CD14-positive monocyte (primary cell): ENCODE data around the gene GALNT1. TPM values are rescaled to one million over a fixed set of nuclear protein-coding genes. Genes with fewer than 3 reads are reported as not detected.

ENCODE experiments used
- DNase-seq, 3 donors: peaks; one replicate each; pipeline ENCODE4 v3.0.0-alpha.2; 2011 to 2022
- H2AFZ ChIP-seq: 2 replicates; pipeline ENCODE4 v1.6.0; 2012; ENCODE audit warnings: mild to moderate bottlenecking, low read depth, low read length, inconsistent platforms; ENCODE audit not compliant: insufficient read depth, poor library complexity, severe bottlenecking
- H3K27ac ChIP-seq, 2 donors: 1 replicate in 1 of 2; 2 replicates in 1 of 2; pipeline ENCODE4 v1.5.1; 2012 to 2013; ENCODE audit warnings: low read length in 2 of 2, control low read depth in 1 of 2, inconsistent platforms in 1 of 2, low read depth in 1 of 2, mild to moderate bottlenecking in 1 of 2
- H3K27me3 ChIP-seq, 2 donors: one replicate each; pipeline versions ENCODE4 v1.6.0 to v1.6.1; 2011 to 2013; ENCODE audit warnings: low read length in 2 of 2; ENCODE audit not compliant: control insufficient read depth in 2 of 2, insufficient read depth in 2 of 2
- H3K36me3 ChIP-seq, 2 donors: replicated peaks in 1 of 2; 1 replicate in 1 of 2; 2 replicates in 1 of 2; pipeline versions ENCODE4 v1.5.1 to v1.6.1; 2012 to 2013; ENCODE audit warnings: low read length in 2 of 2, control low read depth in 1 of 2, inconsistent platforms in 1 of 2, mild to moderate bottlenecking in 1 of 2; ENCODE audit not compliant: insufficient read depth in 2 of 2, control insufficient read depth in 1 of 2
- H3K4me1 ChIP-seq, 2 donors: 1 replicate in 1 of 2; 2 replicates in 1 of 2; pipeline versions ENCODE4 v1.5.1 to v1.6.1; 2012 to 2013; ENCODE audit warnings: low read length in 2 of 2, control low read depth in 1 of 2, inconsistent platforms in 1 of 2, mild to moderate bottlenecking in 1 of 2, moderate library complexity in 1 of 2; ENCODE audit not compliant: insufficient read depth in 2 of 2, control insufficient read depth in 1 of 2
- H3K4me2 ChIP-seq: replicated peaks from 2 replicates; pipeline ENCODE3; 2012; ENCODE audit warnings: low read length, moderate library complexity, mild to moderate bottlenecking; ENCODE audit not compliant: poor library complexity, severe bottlenecking; ENCODE audit errors: extremely low read depth
- H3K4me3 ChIP-seq, 3 experiments: fragments of 200-600 bp in 1 of 3; sonication (generic) in 1 of 3; replicated peaks in 1 of 3; 1 replicate in 2 of 3; 2 replicates in 1 of 3; pipeline ENCODE4 v1.5.1; 2011 to 2013; ENCODE audit warnings: low read length in 3 of 3, mild to moderate bottlenecking in 3 of 3, control low read depth in 2 of 3, low read depth in 2 of 3, inconsistent platforms in 1 of 3, moderate library complexity in 1 of 3
- H3K79me2 ChIP-seq: 2 replicates; pipeline ENCODE4 v1.6.0; 2012; ENCODE audit warnings: mild to moderate bottlenecking, control low read depth, inconsistent platforms, low read length, moderate library complexity; ENCODE audit not compliant: insufficient read depth
- H3K9ac ChIP-seq: 2 replicates; pipeline ENCODE4 v1.6.0; 2017; ENCODE audit warnings: low read length, mild to moderate bottlenecking; ENCODE audit not compliant: insufficient read depth, poor library complexity, severe bottlenecking
- H3K9me3 ChIP-seq, 2 donors: replicated peaks in 1 of 2; 1 replicate in 1 of 2; 2 replicates in 1 of 2; pipeline versions ENCODE4 v1.5.1 to v1.6.1; 2012 to 2013; ENCODE audit warnings: low read length in 2 of 2, control low read depth in 1 of 2; ENCODE audit not compliant: control insufficient read depth in 1 of 2, insufficient read depth in 1 of 2
- H4K20me1 ChIP-seq: 2 replicates; pipeline ENCODE4 v1.6.0; 2012; ENCODE audit warnings: mild to moderate bottlenecking, low read length, control low read depth, moderate library complexity; ENCODE audit not compliant: insufficient read depth
- H3K27ac Mint-ChIP-seq, 7 donors: one replicate each; pipeline ENCODE4 v1.8.0; 2020; ENCODE audit warnings: mild to moderate bottlenecking in 7 of 7, mixed read lengths in 7 of 7, moderate library complexity in 6 of 7, inconsistent platforms in 2 of 7
- H3K27me3 Mint-ChIP-seq, 3 donors: one replicate each; pipeline ENCODE4 v1.8.0; 2021 to 2022; ENCODE audit warnings: low read depth in 3 of 3, mild to moderate bottlenecking in 3 of 3, mixed read lengths in 3 of 3, moderate library complexity in 3 of 3, inconsistent platforms in 1 of 3
- H3K36me3 Mint-ChIP-seq, 2 donors: one replicate each; pipeline ENCODE4 v1.8.0; 2020; ENCODE audit warnings: mixed read lengths in 2 of 2, inconsistent platforms in 1 of 2, mild to moderate bottlenecking in 1 of 2
- H3K4me1 Mint-ChIP-seq: one replicate; pipeline ENCODE4 v1.8.0; 2020; ENCODE audit warnings: mild to moderate bottlenecking, mixed read lengths
- H3K4me3 Mint-ChIP-seq, 2 donors: one replicate each; pipeline ENCODE4 v1.8.0; 2020; ENCODE audit warnings: mild to moderate bottlenecking in 2 of 2, mixed read lengths in 2 of 2, moderate library complexity in 1 of 2
- H3K9me3 Mint-ChIP-seq, 7 donors: one replicate each; pipeline ENCODE4 v1.8.0; 2020 to 2022; ENCODE audit warnings: mixed read lengths in 7 of 7, mild to moderate bottlenecking in 6 of 7, moderate library complexity in 6 of 7, inconsistent platforms in 2 of 7
- WGBS: methylation state at CpG from one replicate; pipeline ENCODE4 v1.1.5; 2013; ENCODE audit warnings: missing lambda C conversion rate; ENCODE audit not compliant: insufficient coverage; 5-methylcytosine and 5-hydroxymethylcytosine counted together
- intact Hi-C, 2 donors: fragments of 100-400 bp; cut with micrococcal nuclease; formaldehyde crosslinking; loops; one replicate each; pipeline versions ENCODE4 v1.15.0 to v1.15.1; 2023
- polyA plus RNA-seq, 3 donors: library from polyadenylated mRNA; depleted of rRNA in 1 of 3; unstranded in 2 of 3; stranded (reverse) in 1 of 3; fragments of 300-500 nt in 2 of 3; fragments of >200 nt in 1 of 3; fragmentation: Illumina TruSeq in 2 of 3; gene quantifications; 1 replicate in 2 of 3; 2 replicates in 1 of 3; pipeline ENCODE4 v1.2.3, GENCODE V29; 2012 to 2021
- TF ChIP-seq, protein P1 (sequence below): fragments of 200-600 bp; IDR thresholded peaks from one replicate; pipeline ENCODE4 v1.8.0; 2022; ENCODE audit warnings: antibody characterized with exemption, mild to moderate bottlenecking

The GALNT1 gene
- polyA plus RNA-seq, 3 donors, result 16.8 to 58.5 (median 22.9) TPM

DNA sequence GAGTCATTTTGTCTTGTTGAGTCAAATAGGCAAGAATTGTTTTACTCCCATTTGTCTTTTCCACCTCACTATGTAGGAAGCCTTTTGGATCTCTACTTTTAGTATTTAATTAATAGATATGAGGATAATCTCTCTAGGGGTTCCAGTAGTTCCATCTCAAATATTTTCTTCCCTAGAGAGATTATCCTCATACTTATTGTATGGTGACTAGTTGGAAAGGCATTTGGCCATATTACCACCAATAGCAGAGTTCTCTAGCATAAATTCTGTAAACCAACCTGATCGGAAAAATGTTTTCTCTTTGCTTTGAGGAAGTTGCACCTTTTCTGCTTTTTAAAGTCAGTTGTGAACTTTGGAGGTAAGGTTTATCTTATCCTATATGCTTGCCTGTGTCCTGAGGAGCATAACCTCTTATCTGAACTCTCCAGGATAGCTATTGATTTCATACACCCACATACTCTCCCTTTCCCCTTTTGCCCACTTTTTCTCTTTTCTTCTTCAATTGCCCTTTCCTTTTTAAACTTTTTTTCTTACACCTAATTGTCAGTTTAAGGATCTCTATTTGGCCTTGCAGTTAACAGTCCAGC lies 100.8 kb downstream of the GALNT1 start:
- H3K9me3 Mint-ChIP-seq, result no peaks in the 10 kb centered on the region
- WGBS, result no CpG with 5 or more reads among the region's 1 CpG
- Histone ChIP-seq H3K79me2 (no peaks in the 10 kb centered on the region), H3K27ac (no peak overlapping the region), H3K36me3 (peaks cover 10 to 87% of the 10 kb centered on the region in 2 donors), H3K9me3 (no peaks in the 10 kb centered on the region), H3K27me3 (no peaks in the 10 kb centered on the region), H3K4me3 (no peak overlapping the region), H2AFZ (no peak overlapping the region), H3K9ac (no peak overlapping the region), H3K4me1 (no peaks in the 10 kb centered on the region), H3K4me2 (no peak overlapping the region), H4K20me1 (no peaks in the 10 kb centered on the region)
- peaks cover 0 to 2% (median 0%) of the 10 kb centered on the region in 3 donors for H3K27me3 Mint-ChIP-seq
- DNase-seq, result no peak
- H3K27ac Mint-ChIP-seq, result peak overlapping the region in 1 of 7 donors; percentile 19
- H3K4me3 Mint-ChIP-seq, result no peak overlapping the region
- no peaks in the 10 kb centered on the region for H3K4me1 Mint-ChIP-seq
- peaks cover 50 to 51% of the 10 kb centered on the region in 2 donors for H3K36me3 Mint-ChIP-seq
- intact Hi-C loops, result no loop called here
- TF ChIP-seq, protein P1, sequence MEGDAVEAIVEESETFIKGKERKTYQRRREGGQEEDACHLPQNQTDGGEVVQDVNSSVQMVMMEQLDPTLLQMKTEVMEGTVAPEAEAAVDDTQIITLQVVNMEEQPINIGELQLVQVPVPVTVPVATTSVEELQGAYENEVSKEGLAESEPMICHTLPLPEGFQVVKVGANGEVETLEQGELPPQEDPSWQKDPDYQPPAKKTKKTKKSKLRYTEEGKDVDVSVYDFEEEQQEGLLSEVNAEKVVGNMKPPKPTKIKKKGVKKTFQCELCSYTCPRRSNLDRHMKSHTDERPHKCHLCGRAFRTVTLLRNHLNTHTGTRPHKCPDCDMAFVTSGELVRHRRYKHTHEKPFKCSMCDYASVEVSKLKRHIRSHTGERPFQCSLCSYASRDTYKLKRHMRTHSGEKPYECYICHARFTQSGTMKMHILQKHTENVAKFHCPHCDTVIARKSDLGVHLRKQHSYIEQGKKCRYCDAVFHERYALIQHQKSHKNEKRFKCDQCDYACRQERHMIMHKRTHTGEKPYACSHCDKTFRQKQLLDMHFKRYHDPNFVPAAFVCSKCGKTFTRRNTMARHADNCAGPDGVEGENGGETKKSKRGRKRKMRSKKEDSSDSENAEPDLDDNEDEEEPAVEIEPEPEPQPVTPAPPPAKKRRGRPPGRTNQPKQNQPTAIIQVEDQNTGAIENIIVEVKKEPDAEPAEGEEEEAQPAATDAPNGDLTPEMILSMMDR, result no peak

DNA sequence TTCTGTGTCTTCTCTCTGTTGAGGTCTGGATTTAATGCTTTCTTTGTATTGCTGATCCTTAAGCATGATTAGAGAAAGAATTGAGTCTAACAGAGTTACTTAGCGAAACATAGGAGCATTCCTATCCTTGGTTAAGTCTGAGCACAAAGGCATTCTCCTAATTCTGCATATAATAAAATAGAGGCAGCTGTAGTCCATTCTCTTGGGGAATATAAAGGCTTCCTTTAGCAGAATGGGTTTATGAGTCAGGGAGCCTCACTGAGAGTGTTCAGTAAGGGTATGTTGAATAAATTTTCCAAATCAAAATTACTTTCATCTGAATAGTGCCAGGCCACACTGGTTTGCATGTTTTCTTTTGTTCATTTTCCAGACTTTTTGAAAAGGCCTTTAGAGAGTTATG lies 101.5 kb downstream of the GALNT1 start:
- intact Hi-C loops, result no loop called here
- H3K36me3 Mint-ChIP-seq, result peaks cover 49 to 54% of the 10 kb centered on the region in 2 donors

More for the DNA sequence above, 101.5 kb downstream of the GALNT1 start:
- no peak overlapping the region for H2AFZ ChIP-seq
- H4K20me1 ChIP-seq, result no peaks in the 10 kb centered on the region
- H3K27me3 ChIP-seq, result no peaks in the 10 kb centered on the region
- H3K27ac ChIP-seq, result no peak overlapping the region
- peaks cover 0 to 2% (median 0%) of the 10 kb centered on the region in 3 donors for H3K27me3 Mint-ChIP-seq
- H3K4me3 Mint-ChIP-seq, result no peak overlapping the region
- H3K4me1 ChIP-seq, result no peaks in the 10 kb centered on the region
- no peak overlapping the region for H3K27ac Mint-ChIP-seq
- no peak overlapping the region for H3K4me3 ChIP-seq
- H3K4me1 Mint-ChIP-seq, result no peaks in the 10 kb centered on the region
- H3K4me2 ChIP-seq, result no peak overlapping the region
- H3K79me2 ChIP-seq, result no peaks in the 10 kb centered on the region
- DNase-seq, result no peak
- TF ChIP-seq, protein P1, result no peak
- no peaks in the 10 kb centered on the region for H3K9me3 ChIP-seq
- no peaks in the 10 kb centered on the region for H3K9me3 Mint-ChIP-seq
- no CpG with 5 or more reads among the region's 1 CpG for WGBS
- H3K9ac ChIP-seq, result no peak overlapping the region
- peaks cover 10 to 89% of the 10 kb centered on the region in 2 donors for H3K36me3 ChIP-seq
